Peyer's patch (tissue), 4 donors: ENCODE data around the gene LINC00237. TPM values are rescaled to one million over a fixed set of nuclear protein-coding genes. Genes with fewer than 3 reads are reported as not detected.

ENCODE experiments used
- DNase-seq, 3 donors: peaks; one replicate each; pipeline ENCODE4 v3.0.0-alpha.2; 2017 to 2019
- H3K27ac ChIP-seq, 4 donors: fragments of 200-600 bp; sonication (generic); one replicate each; pipeline ENCODE4 v1.5.1; 2016 to 2019
- H3K27me3 ChIP-seq, 2 donors: fragments of 200-600 bp; sonication (generic); one replicate each; pipeline ENCODE4 v1.5.1; 2019
- H3K36me3 ChIP-seq, 3 donors: fragments of 200-600 bp; sonication (generic); one replicate each; pipeline ENCODE4 v1.5.1; 2016 to 2019
- H3K4me1 ChIP-seq, 4 donors: fragments of 200-600 bp; sonication (generic); one replicate each; pipeline ENCODE4 v1.5.1; 2016 to 2019
- H3K4me3 ChIP-seq, 4 donors: fragments of 200-600 bp; sonication (generic); 1 replicate in 3 of 4; 2 replicates in 1 of 4; pipeline ENCODE4 v1.5.1; 2016 to 2019; ENCODE audit warnings: mild to moderate bottlenecking in 1 of 4
- H3K9me3 ChIP-seq, 4 donors: fragments of 200-600 bp; sonication (generic); one replicate each; pipeline ENCODE4 v1.5.1; 2016 to 2019; ENCODE audit warnings: mild to moderate bottlenecking in 1 of 4
- POLR2A ChIP-seq, 2 donors: fragments of 450-650 bp; IDR thresholded peaks; one replicate each; pipeline ENCODE4 v1.5.1; 2017; ENCODE audit warnings: antibody characterized with exemption in 2 of 2, mild to moderate bottlenecking in 2 of 2, moderate library complexity in 2 of 2
- total RNA-seq, 4 donors: library from RNA; depleted of rRNA; stranded (reverse); fragments of >200 nt; gene quantifications; one replicate each; pipeline ENCODE4 v1.1.0, GENCODE V29; 2016
- TF ChIP-seq, protein P1 (sequence below), 6 experiments: fragments of 450-650 bp in 4 of 6; fragments of 200-600 bp in 2 of 6; sonication (generic) in 1 of 6; IDR thresholded peaks; one replicate each; pipeline ENCODE4 v1.5.1; 2017 to 2019; ENCODE audit warnings: antibody characterized with exemption in 6 of 6, mild to moderate bottlenecking in 3 of 6, moderate library complexity in 1 of 6

LINC00237 gene
- total RNA-seq, 4 donors from 2014 or later: not detected

DNA sequence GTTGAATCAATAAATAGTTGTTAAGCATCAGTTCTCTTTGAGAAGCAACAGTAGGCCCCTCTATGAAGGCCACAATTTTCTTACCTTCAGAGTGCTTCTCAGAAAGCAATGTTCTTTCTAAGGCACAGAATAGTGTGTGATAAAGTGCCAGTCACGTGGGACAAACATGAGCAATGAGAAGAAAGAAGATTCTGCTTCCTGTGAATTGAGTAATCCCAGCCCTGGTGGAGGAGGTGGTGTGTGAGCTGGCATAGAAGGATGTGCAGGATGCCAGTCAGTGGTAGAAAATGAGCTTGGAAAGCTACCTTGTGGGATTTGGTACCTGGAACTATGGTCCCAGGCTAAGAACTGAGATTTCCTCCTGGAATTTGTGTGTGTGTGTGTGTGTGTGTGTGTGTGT, 41.4 kb upstream of the LINC00237 start:
- no peak for DNase-seq
- TF ChIP-seq, protein P1, sequence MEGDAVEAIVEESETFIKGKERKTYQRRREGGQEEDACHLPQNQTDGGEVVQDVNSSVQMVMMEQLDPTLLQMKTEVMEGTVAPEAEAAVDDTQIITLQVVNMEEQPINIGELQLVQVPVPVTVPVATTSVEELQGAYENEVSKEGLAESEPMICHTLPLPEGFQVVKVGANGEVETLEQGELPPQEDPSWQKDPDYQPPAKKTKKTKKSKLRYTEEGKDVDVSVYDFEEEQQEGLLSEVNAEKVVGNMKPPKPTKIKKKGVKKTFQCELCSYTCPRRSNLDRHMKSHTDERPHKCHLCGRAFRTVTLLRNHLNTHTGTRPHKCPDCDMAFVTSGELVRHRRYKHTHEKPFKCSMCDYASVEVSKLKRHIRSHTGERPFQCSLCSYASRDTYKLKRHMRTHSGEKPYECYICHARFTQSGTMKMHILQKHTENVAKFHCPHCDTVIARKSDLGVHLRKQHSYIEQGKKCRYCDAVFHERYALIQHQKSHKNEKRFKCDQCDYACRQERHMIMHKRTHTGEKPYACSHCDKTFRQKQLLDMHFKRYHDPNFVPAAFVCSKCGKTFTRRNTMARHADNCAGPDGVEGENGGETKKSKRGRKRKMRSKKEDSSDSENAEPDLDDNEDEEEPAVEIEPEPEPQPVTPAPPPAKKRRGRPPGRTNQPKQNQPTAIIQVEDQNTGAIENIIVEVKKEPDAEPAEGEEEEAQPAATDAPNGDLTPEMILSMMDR (IDR thresholded peaks at IDR 0.05): no peak
- TF ChIP-seq POLR2A (IDR thresholded peaks at IDR 0.05): no peak
- Histone ChIP-seq H3K4me3 (no peak overlapping the region), H3K9me3 (no peaks in the 10 kb centered on the region), H3K27me3 (no peaks in the 10 kb centered on the region), H3K27ac (no peak overlapping the region), H3K36me3 (no peaks in the 10 kb centered on the region), H3K4me1 (no peaks in the 10 kb centered on the region)

DNA sequence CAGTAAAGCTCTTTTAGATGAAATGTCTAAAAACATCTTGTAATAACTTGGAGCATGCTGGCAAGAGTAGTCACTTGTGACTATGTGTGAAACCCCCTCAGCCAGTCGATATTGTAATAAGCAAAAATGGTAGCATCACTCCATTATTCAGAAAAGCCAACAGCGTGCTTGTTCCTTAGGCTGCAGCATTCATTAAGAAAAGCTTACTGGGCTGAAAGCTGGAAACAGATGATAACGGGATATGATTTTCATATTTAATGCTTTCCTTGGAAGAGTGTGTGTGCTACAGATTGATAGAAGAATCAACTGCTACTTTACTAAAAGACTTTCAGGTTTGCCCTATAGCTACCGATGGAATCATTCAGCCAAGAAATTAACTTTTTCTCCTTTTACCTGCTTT, 40.1 kb upstream of the LINC00237 start:
- Histone ChIP-seq H3K36me3 (no peaks in the 10 kb centered on the region), H3K27ac (no peak overlapping the region), H3K4me3 (no peak overlapping the region), H3K27me3 (no peaks in the 10 kb centered on the region), H3K4me1 (no peaks in the 10 kb centered on the region), H3K9me3 (no peaks in the 10 kb centered on the region)
- DNase-seq: no peak
- TF ChIP-seq, protein P1 (IDR thresholded peaks at IDR 0.05): no peak
- TF ChIP-seq POLR2A (IDR thresholded peaks at IDR 0.05): no peak

DNA sequence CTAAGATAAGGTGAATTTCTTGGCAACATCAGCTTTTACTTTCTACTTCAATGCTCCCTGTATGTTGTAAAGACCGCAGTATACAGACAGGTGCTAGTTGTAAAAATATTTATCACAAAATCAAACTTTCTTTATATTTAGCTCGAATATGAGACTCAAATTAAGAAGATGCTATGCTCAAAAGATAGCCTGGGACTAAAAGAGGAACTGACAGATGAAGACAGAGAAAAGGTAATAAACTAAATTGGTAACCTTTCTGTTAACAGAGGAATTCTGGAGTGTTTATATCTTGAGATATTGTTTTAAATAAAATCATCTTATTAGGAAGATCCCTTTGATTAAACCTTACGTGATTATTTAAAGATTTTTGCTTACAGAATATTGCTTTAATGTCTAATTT, 39.3 kb upstream of the LINC00237 start:
- Histone ChIP-seq H3K4me1 (no peaks in the 10 kb centered on the region), H3K27ac (no peak overlapping the region), H3K9me3 (no peaks in the 10 kb centered on the region), H3K36me3 (peaks cover 0 to under 1% (median 0%) of the 10 kb centered on the region in 3 donors), H3K27me3 (no peaks in the 10 kb centered on the region), H3K4me3 (no peak overlapping the region)
- DNase-seq: no peak
- TF ChIP-seq, protein P1 (IDR thresholded peaks at IDR 0.05): no peak
- TF ChIP-seq POLR2A (IDR thresholded peaks at IDR 0.05): no peak

DNA sequence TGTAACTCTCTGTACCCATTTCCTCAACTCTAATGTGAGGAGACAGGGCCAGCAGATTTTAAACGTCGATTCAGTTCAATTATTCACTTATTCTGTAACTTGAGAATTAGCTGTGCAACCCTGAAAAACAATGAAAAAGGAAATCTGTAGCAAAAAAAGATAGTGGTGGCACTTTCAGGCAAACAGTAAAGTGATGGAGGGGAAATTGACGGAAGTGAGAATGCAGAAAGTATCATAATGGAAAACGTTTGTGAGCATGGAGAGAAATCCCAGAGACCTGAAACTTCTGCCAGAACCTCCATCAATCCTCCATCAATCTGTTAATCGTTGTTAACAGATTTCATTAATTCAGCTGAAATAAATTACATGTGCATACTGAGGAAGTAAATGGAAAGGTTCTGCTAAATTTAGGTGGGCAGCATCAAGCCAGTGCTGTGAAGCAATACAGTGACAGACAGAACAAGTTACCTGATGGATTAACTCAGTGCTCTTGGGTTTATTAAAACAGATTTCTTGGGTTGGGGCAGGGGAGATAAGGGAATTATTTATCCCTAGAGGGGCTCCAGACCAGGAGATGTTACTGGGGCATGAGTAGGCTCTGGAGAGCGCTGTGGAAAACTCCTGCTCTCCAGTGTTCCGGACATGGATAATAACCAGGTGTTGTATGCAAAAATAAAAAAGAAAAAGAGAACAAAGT, 37.2 kb upstream of the LINC00237 start:
- TF ChIP-seq, protein P1 (IDR thresholded peaks at IDR 0.05): no peak
- Histone ChIP-seq H3K27ac (no peak overlapping the region), H3K9me3 (no peaks in the 10 kb centered on the region), H3K4me1 (no peaks in the 10 kb centered on the region), H3K4me3 (no peak overlapping the region), H3K36me3 (peaks cover 0 to 8% (median 0%) of the 10 kb centered on the region in 3 donors), H3K27me3 (no peaks in the 10 kb centered on the region)
- no peak for DNase-seq

DNA sequence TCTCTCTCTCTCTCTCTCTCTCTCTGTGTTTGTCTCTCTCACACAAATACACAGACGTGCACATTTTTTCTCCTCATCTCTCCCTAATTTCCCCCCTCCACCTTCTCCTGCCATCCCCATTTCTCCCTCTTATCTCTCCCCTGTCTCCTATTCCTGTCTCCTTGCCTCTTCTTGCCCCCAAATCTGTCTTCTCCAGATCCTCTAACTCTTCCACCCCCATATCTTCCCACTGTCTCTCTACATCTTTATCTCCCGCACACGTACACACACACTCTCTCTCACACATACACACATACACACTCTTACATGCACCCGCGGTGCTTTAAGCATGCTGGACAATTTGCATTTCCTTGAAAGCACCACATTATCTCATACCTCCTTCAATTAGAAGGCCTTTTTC, 35.7 kb upstream of the LINC00237 start:
- no peak overlapping the region for H3K4me3 ChIP-seq
- no peak for DNase-seq
- TF ChIP-seq, protein P1 (IDR thresholded peaks at IDR 0.05): no peak
- no peak for TF ChIP-seq POLR2A (IDR thresholded peaks at IDR 0.05)

More for the DNA sequence above, 35.7 kb upstream of the LINC00237 start:
- H3K27me3 ChIP-seq: no peaks in the 10 kb centered on the region
- H3K27ac ChIP-seq: no peak overlapping the region
- H3K4me1 ChIP-seq: no peaks in the 10 kb centered on the region
- peaks cover 0 to 13% (median 0%) of the 10 kb centered on the region in 3 donors for H3K36me3 ChIP-seq
- H3K9me3 ChIP-seq: no peaks in the 10 kb centered on the region
